Ecto neural progenitor cell (in vitro differentiated cells): Measurements from ENCODE around the gene EMC9.

Experiments used
- DNase-seq: peaks from one replicate; pipeline ENCODE4 v3.0.0-alpha.2; 2018; ENCODE audit warnings: low spot score

The EMC9 gene

GRCh38 chr14:24131549-24131966 lies 9.8 kb downstream of the EMC9 start:
- DNase-seq = no peak

GRCh38 chr14:24130717-24131548 lies 10.5 kb downstream of the EMC9 start:
- DNase-seq = no peak

GRCh38 chr14:24130380-24130716 lies 11.0 kb downstream of the EMC9 start, which contains the start of gene FITM1:
Gene FITM1 (plus strand): TSS chr14:24130659. CDS start chr14:24131564, 905 bp downstream.
- DNase-seq = no peak

GRCh38 chr14:24129410-24129998 lies 11.9 kb downstream of the EMC9 start:
- DNase-seq = no peak

GRCh38 chr14:24127673-24128072 lies 13.7 kb downstream of the EMC9 start:
- DNase-seq = no peak

- DNase-seq = no peak
Measured at GRCh38 chr14:24126939-24127338, 14.5 kb downstream of the EMC9 start.

- no peak for DNase-seq
Measured at GRCh38 chr14:24123424-24124417, 17.7 kb downstream of the EMC9 start.

GRCh38 chr14:24122898-24123297 lies 18.5 kb downstream of the EMC9 start:
- no peak for DNase-seq

GRCh38 chr14:24122416-24122815 lies 19.0 kb downstream of the EMC9 start:
- no peak for DNase-seq

- DNase-seq = no peak
Measured at GRCh38 chr14:24121210-24121609, 20.2 kb downstream of the EMC9 start.

GRCh38 chr14:24119691-24120090 lies 21.7 kb downstream of the EMC9 start:
- DNase-seq = no peak

GRCh38 chr14:24117179-24117578 lies 24.2 kb downstream of the EMC9 start:
- no peak for DNase-seq

GRCh38 chr14:24116128-24116814 lies 25.1 kb downstream of the EMC9 start:
- DNase-seq = no peak

- no peak for DNase-seq
Measured at GRCh38 chr14:24115422-24116127, 25.8 kb downstream of the EMC9 start.

- peak; percentile 99 for DNase-seq
Measured at GRCh38 chr14:24114532-24115421, 26.6 kb downstream of the EMC9 start, which contains the start of the genes DCAF11 and NRL. Gene DCAF11 (plus strand): TSS chr14:24114777. CDS start chr14:24115595, 818 bp downstream. Gene NRL (minus strand): TSS chr14:24114949. CDS start chr14:24082848, 32,101 bp downstream.

GRCh38 chr14:24113801-24114531 lies 27.4 kb downstream of the EMC9 start:
- peak; percentile 88 for DNase-seq

GRCh38 chr14:24113379-24113800 lies 28.0 kb downstream of the EMC9 start:
- DNase-seq = no peak

GRCh38 chr14:24110523-24110922 lies 30.9 kb downstream of the EMC9 start:
- DNase-seq = no peak

- DNase-seq = no peak
Measured at GRCh38 chr14:24110060-24110459, 31.3 kb downstream of the EMC9 start.
